PC-3 (cell line): ENCODE data around the gene BRWD1. TPM values are rescaled to one million over a fixed set of nuclear protein-coding genes. Genes with fewer than 3 reads are reported as not detected.
A peak's percentile ranks its signal among the peaks of the same experiment; 100 is the strongest.

Source experiments
- ATAC-seq: fragments of 200-7000 bp; cut with Tn5 transposase; 2 replicates; pipeline ENCODE4 v1.9.1; 2020; ENCODE audit warnings: mild to moderate bottlenecking, moderate library complexity
- BruUV-seq: library from RNA; stranded (reverse); fragments of 400-500 nt; replicated peaks from 2 replicates; lab custom pipeline; 2021; lab: Mats Ljungman, UMichigan
- CTCF ChIA-PET: fragments of 300-600 bp; sonication (Branson Sonifier 250); formaldehyde crosslinking; loops from one replicate; lab custom pipeline; 2022; ENCODE audit warnings: antibody characterized with exemption; lab: Charles Lee
- POLR2A ChIA-PET: fragments of 300-600 bp; sonication (Branson Sonifier 250); formaldehyde crosslinking; loops from one replicate; lab custom pipeline; 2022; ENCODE audit warnings: antibody characterized with exemption; ENCODE audit not compliant: unreplicated experiment; lab: Charles Lee
- DNase-seq: peaks from one replicate; pipeline ENCODE4 v3.0.0-alpha.2; 2015
- H2AFZ ChIP-seq: fragments of 300-600 bp; sonication (generic); 2 replicates; pipeline ENCODE4 v1.6.0; 2016; ENCODE audit warnings: antibody characterized with exemption, low read length
- H3F3A ChIP-seq: fragments of 300-600 bp; sonication (generic); one replicate; pipeline ENCODE4 v1.6.0; 2017; ENCODE audit warnings: antibody characterized with exemption, low read length, control low read depth, mild to moderate bottlenecking; ENCODE audit not compliant: unreplicated experiment
- H3K27ac ChIP-seq: fragments of 300-600 bp; sonication (generic); 2 replicates; pipeline ENCODE4 v1.5.1; 2016; ENCODE audit warnings: mild to moderate bottlenecking, low read length
- H3K27me3 ChIP-seq: fragments of 300-600 bp; sonication (generic); 2 replicates; pipeline ENCODE4 v1.6.1; 2016; ENCODE audit warnings: low read length, mixed read lengths
- H3K36me3 ChIP-seq: fragments of 300-600 bp; sonication (generic); 2 replicates; pipeline ENCODE4 v1.6.1; 2016; ENCODE audit warnings: low read depth, mixed run types, low read length, mixed read lengths
- H3K4me1 ChIP-seq: fragments of 300-600 bp; sonication (generic); 2 replicates; pipeline ENCODE4 v1.5.1; 2016; ENCODE audit warnings: low read length; ENCODE audit not compliant: insufficient read depth
- H3K4me2 ChIP-seq: fragments of 300-600 bp; sonication (generic); 2 replicates; pipeline ENCODE4 v1.6.0; 2016; ENCODE audit warnings: low read length
- H3K4me3 ChIP-seq: fragments of 300-600 bp; sonication (generic); 2 replicates; pipeline ENCODE4 v1.5.1; 2016; ENCODE audit warnings: mild to moderate bottlenecking, low read length, mixed read lengths
- H3K79me2 ChIP-seq: fragments of 300-600 bp; sonication (generic); 2 replicates; pipeline ENCODE4 v1.6.1; 2017; ENCODE audit warnings: low read length, mixed read lengths
- H3K9ac ChIP-seq: fragments of 300-600 bp; sonication (generic); 2 replicates; pipeline ENCODE4 v1.6.0; 2016; ENCODE audit warnings: mild to moderate bottlenecking, low read length
- H3K9me2 ChIP-seq: fragments of 300-600 bp; sonication (generic); replicated peaks from 2 replicates; pipeline ENCODE4 v1.6.1; 2016; ENCODE audit warnings: mixed run types, low read length, mixed read lengths
- H3K9me3 ChIP-seq: fragments of 300-600 bp; sonication (generic); 2 replicates; pipeline ENCODE4 v1.6.1; 2016; ENCODE audit warnings: low read length, mixed read lengths
- H4K20me1 ChIP-seq: fragments of 300-600 bp; sonication (generic); 2 replicates; pipeline ENCODE4 v1.6.1; 2016; ENCODE audit warnings: low read length, mixed read lengths
- CTCF ChIP-seq: fragments of 300-600 bp; sonication (generic); conservative IDR thresholded peaks from 2 replicates; pipeline ENCODE4 v1.5.1; 2017; ENCODE audit warnings: antibody characterized with exemption, low read depth, mild to moderate bottlenecking, low read length
- EZH2 ChIP-seq: fragments of 300-600 bp; sonication (generic); IDR thresholded peaks from one replicate; pipeline ENCODE4 v1.6.1; 2017; ENCODE audit warnings: antibody characterized with exemption, mild to moderate bottlenecking, low read length; ENCODE audit not compliant: unreplicated experiment
- EZH2phosphoT487 ChIP-seq: fragments of 300-600 bp; sonication (generic); IDR thresholded peaks from 2 replicates; pipeline ENCODE4 v1.6.1; 2018; ENCODE audit warnings: mild to moderate bottlenecking, antibody characterized with exemption, low read length, borderline replicate concordance
- intact Hi-C: fragments of 100-400 bp; cut with micrococcal nuclease; formaldehyde crosslinking; loops from 2 replicates; pipeline ENCODE4 v1.9.0; 2023
- total RNA-seq: library from RNA; depleted of rRNA; stranded (reverse); fragments of >200 nt; gene quantifications from 2 replicates; pipeline ENCODE4 v1.2.3, GENCODE V29; 2014

The BRWD1 gene
- total RNA-seq, 1 experiment from 2014 or later, result 29.3 TPM

- CTCF ChIA-PET, result no interaction called here
- DNase-seq (no peak), ATAC-seq (no peak)
- Histone ChIP-seq H3K27ac (no peak overlapping the region), H3K9me2 (no peaks in the 10 kb centered on the region), H3K9ac (no peak overlapping the region), H2AFZ (no peak overlapping the region), H3F3A (no peaks in the 10 kb centered on the region), H3K4me1 (no peaks in the 10 kb centered on the region), H3K4me2 (no peak overlapping the region), H3K36me3 (peaks cover 40% of the 10 kb centered on the region), H3K4me3 (no peak overlapping the region), H3K9me3 (no peaks in the 10 kb centered on the region), H3K27me3 (no peaks in the 10 kb centered on the region), H3K79me2 (no peaks in the 10 kb centered on the region), H4K20me1 (no peaks in the 10 kb centered on the region)
- TF ChIP-seq EZH2 (no peak), CTCF (no peak), EZH2phosphoT487 (no peak)
- intact Hi-C loops, result no loop called here
- POLR2A ChIA-PET, result no interaction called here
- BruUV-seq, result no TSS peak
Observed at GRCh38 chr21:39269620-39270019, 43.8 kb downstream of the BRWD1 start.

- Histone ChIP-seq H3K9me3 (no peaks in the 10 kb centered on the region), H3K79me2 (no peaks in the 10 kb centered on the region), H3K4me3 (no peak overlapping the region), H3K27ac (no peak overlapping the region), H2AFZ (no peak overlapping the region), H3F3A (no peaks in the 10 kb centered on the region), H4K20me1 (no peaks in the 10 kb centered on the region), H3K36me3 (peaks cover 45% of the 10 kb centered on the region), H3K4me2 (no peak overlapping the region), H3K9me2 (no peaks in the 10 kb centered on the region), H3K4me1 (no peaks in the 10 kb centered on the region), H3K9ac (no peak overlapping the region), H3K27me3 (no peaks in the 10 kb centered on the region)
- TF ChIP-seq EZH2, result no peak
- TF ChIP-seq CTCF, result no peak
- no peak for TF ChIP-seq EZH2phosphoT487
- POLR2A ChIA-PET, result no interaction called here
- CTCF ChIA-PET, result no interaction called here
- BruUV-seq, result no TSS peak
- ATAC-seq (no peak), DNase-seq (no peak)
- intact Hi-C loops, result no loop called here
Observed at GRCh38 chr21:39265603-39266002, 47.8 kb downstream of the BRWD1 start.

- Histone ChIP-seq H3K4me1 (no peaks in the 10 kb centered on the region), H3K4me3 (no peak overlapping the region), H3K9ac (no peak overlapping the region), H3K36me3 (peaks cover 44% of the 10 kb centered on the region), H3K27me3 (no peaks in the 10 kb centered on the region), H3K9me2 (no peaks in the 10 kb centered on the region), H3K27ac (no peak overlapping the region), H2AFZ (no peak overlapping the region), H4K20me1 (no peaks in the 10 kb centered on the region), H3K79me2 (no peaks in the 10 kb centered on the region), H3K9me3 (no peaks in the 10 kb centered on the region), H3K4me2 (no peak overlapping the region), H3F3A (no peaks in the 10 kb centered on the region)
- no peak; the same call in 1 of the 2 replicates for ATAC-seq
- no peak for TF ChIP-seq EZH2phosphoT487
- no peak for TF ChIP-seq CTCF
- TF ChIP-seq EZH2, result no peak
- ChIA-PET POLR2A (no interaction called here), CTCF (no interaction called here)
- peak; percentile 15 for DNase-seq
- intact Hi-C loops, result no loop called here
- BruUV-seq, result no TSS peak
Observed at GRCh38 chr21:39263372-39263771, 50.1 kb downstream of the BRWD1 start.
